SW480 (cell line): ENCODE data around the gene AQP7.
"Not testable (repeated sequence)": the region's sequence is repeated elsewhere in the genome, so short reads cannot be mapped to it uniquely, and the experiment has no call there.

Experiments
- DNase-seq: peaks from one replicate; pipeline ENCODE4 v3.0.0-alpha.2; 2016; ENCODE audit warnings: low spot score

The AQP7 gene

GRCh38 chr9:33402371-33402770, at the start of gene AQP7:
Gene AQP7, minus strand, starts transcription at chr9:33402568. Its CDS starts 1,306 bp downstream, at chr9:33401262.
- not testable (repeated sequence) for DNase-seq

DNA sequence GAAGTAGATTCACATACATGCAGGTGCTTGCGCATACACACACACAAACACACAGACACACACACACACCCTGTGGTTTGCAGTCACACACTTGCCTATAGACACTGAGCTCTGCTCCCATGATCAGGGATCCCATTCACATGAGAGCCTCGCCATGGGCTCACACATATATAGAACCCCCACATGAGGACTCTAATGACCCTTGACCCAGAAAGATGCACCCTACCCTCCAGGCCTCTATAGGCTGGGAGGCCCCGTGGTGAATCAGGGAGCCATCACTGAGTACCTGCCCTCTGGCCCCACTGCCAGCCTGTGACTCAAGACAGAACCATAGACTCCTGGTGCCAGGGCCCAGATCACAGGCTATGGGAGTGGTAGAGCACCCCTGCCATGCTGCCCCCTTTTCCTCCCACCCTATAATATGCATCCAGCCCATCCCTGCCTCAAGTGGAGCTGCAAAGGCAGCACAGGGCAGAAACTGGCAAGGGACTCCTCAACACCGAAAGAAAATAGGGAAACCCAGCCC, 48.3 kb upstream of the AQP7 start:
- no peak for DNase-seq

DNA sequence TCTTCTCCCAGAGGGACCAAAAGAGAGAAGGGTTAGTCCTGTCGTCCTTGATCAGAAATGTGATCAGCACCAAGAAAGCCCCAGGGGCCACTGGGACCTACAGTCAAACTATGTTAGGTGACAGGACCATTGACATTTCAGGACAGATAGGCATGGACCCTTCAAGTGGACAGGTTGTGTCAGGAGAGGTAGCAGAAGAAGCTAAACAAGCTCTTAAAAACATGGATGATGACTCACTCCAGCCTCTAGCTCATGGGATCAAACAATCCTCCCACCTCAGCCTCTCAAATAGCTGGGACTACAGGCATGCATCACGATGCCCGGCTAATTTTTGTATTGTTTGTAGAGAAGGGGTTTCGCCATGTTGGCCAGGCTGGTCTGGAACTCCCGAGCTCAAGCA, 47.3 kb upstream of the AQP7 start:
- no peak for DNase-seq

GRCh38 chr9:33447799-33448553, 45.6 kb upstream of the AQP7 start:
- no peak for DNase-seq

GRCh38 chr9:33446946-33447798, 44.8 kb upstream of the AQP7 start, which contains the start of gene AQP3:
Gene AQP3, minus strand, starts transcription at chr9:33447593. Its CDS starts 63 bp downstream, at chr9:33447530.
- DNase-seq, result peak; percentile 73

- DNase-seq, result peak; percentile 40
Observed at GRCh38 chr9:33446240-33446945, 44.0 kb upstream of the AQP7 start.

DNA sequence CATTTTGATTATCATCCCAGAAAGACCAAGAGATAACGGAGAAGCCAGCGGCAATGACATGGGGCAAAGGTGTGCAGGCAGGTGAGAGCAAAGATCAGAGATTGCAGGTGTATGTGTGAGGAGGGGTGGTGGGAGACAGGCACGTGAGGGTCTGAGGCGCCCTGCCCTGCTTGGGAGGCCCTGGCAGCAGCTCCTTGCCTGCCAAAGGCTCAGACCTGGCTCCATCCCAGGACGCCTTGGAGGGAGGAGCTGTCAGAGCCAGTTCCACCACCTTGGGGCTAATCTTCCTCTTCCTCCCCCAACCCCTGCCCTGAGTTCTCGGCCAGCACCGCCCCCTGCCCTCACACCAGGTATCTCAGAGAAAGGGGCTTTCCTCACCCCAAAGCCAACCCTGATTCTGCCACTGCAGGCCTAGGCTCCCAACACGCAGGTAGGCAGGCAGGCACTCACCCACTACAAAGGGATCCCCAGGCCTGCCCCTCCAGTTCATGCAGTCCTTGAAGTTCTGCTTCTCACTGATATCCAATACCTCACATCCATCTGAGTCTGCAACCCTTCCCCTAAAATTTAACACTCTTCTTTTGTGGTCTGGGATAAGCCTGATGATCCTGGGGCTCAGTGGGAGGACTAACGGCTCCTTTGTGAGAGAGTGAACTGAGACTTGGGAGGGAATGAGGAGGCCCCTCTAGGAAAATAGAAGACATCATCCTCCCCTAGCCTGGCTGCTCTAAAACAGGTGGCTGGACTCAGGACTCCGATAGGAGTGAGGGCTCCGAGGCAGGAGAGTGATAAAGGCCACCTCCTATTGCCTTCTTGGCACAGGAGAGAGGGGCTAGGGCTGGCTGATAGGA, 43.2 kb upstream of the AQP7 start:
- DNase-seq, result no peak

GRCh38 chr9:33443464-33444154, 41.2 kb upstream of the AQP7 start:
- no peak for DNase-seq

DNA sequence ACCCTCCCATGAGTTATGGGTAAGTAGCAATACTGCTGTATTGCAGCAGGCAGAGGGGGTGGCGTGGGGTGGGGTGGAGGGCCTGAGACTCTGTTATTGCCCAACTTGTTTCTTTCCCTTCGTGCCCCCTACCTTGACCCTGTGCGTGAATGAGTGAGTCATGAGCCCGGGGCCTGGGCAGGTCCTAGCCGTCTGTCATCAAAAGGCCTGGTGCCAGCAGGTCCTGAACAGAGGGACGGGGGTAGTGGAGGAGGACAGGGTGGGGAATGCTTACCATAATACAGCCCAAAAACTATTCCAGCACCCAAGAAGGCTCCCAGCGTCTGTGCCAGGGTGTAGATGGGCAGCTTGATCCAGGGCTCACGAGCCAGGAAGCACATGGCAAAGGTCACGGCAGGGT, 40.7 kb upstream of the AQP7 start:
- no peak for DNase-seq

DNA sequence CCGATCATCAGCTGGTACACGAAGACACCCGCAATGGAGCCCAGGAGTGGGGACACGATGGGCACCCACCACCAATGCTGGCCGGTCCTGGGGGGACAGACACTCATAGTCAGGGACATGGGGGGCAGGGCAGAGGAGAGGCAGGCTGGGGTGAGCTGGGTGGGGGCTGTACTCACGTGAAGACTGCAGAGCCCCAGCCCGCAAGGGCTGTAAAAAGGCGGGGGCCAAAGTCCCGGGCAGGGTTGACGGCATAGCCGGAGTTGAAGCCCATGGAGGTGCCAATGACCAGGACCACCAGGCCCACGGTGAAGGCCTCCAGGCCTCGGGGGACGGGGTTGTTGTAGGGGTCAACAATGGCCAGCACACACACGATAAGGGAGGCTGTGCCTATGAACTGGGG, 39.8 kb upstream of the AQP7 start:
- no peak for DNase-seq

GRCh38 chr9:33440609-33441008, 38.2 kb upstream of the AQP7 start:
- DNase-seq, result no peak

GRCh38 chr9:33440204-33440603, 37.8 kb upstream of the AQP7 start:
- DNase-seq, result no peak

DNA sequence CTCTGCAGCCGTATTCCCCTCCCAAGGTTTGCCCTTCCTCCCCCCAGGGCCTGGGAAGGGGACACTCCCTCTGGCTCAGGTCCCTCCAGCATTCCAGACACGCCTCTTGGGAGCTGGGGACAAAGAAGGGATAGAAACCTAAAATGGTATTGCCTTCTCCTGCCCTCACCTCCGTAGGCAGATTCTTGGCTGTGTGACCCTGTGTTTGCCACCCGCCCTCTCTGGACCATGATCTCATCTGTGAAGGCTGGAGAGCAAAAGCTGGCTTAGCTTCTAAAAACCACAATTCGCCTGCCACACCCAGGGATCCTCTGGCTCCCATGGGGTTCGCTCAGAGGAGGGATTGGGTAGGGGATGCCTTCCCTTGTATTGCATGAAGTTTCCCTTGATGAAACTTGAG, 37.4 kb upstream of the AQP7 start:
- DNase-seq, result no peak

- DNase-seq, result no peak
Observed at GRCh38 chr9:33438926-33439680, 36.7 kb upstream of the AQP7 start.

DNA sequence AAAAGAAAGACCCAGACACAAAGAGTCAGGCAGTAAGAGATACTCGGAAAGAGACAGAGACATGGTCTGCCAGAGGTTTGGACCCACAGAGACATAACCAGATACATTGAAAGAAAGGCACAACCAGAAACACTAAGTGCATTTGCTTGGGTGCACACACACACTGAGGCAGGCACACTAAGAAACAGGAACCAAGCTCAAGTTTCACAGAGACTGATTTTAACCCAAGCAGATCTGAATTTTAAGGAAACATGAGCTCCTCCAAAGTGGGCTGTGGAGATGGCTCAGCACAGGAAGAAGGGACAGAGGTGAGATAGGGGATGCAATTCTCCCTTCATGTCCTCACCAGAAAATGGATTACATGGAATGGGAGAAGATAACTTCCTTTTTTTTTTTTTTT, 35.5 kb upstream of the AQP7 start:
- DNase-seq, result no peak

DNA sequence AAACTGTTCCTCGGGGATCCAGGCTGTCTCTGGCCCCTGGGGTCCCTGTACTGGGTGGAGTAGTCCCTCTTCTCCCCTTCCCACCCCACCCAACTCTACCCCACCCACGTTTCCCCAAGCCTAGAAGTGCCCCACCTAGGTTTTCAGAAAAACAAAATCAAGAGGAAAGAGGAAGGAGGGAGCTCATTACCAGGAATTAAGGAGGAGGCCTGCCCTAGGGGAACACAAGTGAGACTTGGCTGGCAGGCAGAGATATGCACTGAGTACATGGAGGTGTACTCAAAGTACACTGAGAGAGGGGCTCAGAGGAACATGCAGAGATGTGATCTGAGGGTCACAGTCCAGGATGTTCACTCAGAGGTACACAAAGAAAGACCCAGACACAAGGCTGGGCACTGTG, 34.8 kb upstream of the AQP7 start:
- no peak for DNase-seq

DNA sequence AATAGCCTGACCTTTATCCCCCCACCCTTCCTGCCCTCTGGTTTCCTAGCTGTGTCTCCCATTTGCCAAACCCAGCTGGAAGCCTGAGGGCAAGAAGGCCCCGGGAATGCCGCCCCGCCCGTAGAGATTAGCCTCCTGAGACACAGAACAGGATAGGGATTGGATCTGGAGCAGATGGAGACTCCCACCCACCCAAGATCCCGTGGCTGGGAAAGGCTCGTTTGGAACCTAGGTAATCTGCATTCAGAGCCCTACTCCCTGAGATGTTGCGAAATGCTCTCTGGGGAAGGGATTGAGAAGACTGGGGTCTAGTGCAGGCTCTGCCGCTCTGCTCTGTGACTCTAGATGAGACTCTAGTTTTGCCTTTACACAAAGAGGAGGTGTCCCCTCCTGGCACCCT, 34.1 kb upstream of the AQP7 start:
- no peak for DNase-seq

- no peak for DNase-seq
Observed at GRCh38 chr9:33435821-33436277, 33.5 kb upstream of the AQP7 start.

DNA sequence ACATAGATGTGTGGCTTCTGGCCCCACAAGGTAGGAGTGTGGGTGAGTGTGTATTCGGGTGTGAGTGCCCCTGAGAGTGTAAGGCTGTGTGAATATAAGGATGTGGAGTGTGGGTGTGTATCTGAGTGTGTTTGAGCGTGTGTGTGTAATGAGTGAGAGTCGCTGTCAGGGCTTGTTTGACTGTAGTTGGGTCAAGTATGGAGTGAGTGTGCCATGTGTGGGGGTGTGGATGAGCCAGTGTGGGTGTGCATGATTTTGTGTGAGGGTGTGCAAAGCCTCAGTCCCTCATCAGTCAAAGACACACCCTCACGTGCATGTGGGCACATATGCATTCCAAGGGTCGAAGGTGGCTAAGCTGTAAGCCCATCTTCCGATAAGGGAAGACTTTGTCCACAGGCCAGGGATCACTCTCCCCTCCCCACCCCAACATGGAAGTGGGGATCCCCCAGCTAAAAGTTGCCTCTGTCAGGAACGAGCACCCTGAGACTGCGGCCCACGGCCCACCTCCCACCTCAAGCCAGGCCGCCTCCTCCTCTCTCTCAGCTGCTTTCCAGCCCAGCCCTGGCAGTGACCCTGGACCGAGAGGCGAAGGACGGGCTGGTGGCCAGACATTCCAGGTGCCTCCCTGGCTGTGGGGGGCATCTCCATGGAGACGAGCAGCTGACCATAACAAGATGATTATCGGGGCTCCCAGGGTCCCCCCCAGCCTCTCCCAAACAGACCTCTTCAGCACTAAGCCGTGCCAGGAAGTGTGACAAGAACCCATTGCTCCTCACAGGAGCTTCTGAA, 32.1 kb upstream of the AQP7 start:
- no peak for DNase-seq
